Measurements from ENCODE around the gene SEMA4A. TPM values are rescaled to one million over a fixed set of nuclear protein-coding genes. Genes with fewer than 3 reads are reported as not detected.

SEMA4A gene
- total and polyA plus RNA-seq, 7 donors = 0.77 to 3.4 (median 1.8) TPM

DNA sequence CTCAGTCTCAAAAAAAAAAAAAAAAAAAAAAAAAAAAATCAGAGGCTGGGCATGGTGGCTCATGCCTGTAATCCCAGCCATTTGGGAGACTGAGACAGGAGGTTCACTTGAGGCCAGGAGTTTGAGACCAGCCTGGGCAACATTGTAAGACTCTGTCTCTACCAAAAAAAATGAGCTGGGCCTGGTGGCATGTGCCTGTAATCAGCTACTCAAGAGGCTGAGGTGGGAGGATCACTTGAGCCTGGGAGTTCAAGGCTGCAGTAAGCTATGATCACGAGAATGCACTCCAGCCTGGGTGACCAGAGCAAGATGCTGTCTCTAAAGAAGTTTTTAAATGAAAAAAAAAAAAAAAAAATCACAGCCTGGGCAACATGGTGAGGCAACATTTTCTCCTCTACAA is 10.3 kb downstream of the SEMA4A start:
- no peak for DNase-seq
- TF ChIP-seq, protein P1, sequence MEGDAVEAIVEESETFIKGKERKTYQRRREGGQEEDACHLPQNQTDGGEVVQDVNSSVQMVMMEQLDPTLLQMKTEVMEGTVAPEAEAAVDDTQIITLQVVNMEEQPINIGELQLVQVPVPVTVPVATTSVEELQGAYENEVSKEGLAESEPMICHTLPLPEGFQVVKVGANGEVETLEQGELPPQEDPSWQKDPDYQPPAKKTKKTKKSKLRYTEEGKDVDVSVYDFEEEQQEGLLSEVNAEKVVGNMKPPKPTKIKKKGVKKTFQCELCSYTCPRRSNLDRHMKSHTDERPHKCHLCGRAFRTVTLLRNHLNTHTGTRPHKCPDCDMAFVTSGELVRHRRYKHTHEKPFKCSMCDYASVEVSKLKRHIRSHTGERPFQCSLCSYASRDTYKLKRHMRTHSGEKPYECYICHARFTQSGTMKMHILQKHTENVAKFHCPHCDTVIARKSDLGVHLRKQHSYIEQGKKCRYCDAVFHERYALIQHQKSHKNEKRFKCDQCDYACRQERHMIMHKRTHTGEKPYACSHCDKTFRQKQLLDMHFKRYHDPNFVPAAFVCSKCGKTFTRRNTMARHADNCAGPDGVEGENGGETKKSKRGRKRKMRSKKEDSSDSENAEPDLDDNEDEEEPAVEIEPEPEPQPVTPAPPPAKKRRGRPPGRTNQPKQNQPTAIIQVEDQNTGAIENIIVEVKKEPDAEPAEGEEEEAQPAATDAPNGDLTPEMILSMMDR (IDR thresholded peaks at IDR 0.05) = no peak
- WGBS, 3 donors = 93 to 96% (median 93%) methylated on average over 1 of the region's 1 CpG
- Histone ChIP-seq H3K27me3 (ENCODE audit: insufficient read depth in 3 of 3, low read length in 2 of 3) (no peaks in the 10 kb centered on the region), H3K9me3 (no peaks in the 10 kb centered on the region), H3K4me1 (peaks cover 14% of the 10 kb centered on the region), H3K4me3 (no peak overlapping the region), H3K27ac (no peak overlapping the region), H3K36me3 (ENCODE audit: insufficient read depth in 1 of 2, low read depth in 1 of 2) (no peaks in the 10 kb centered on the region)
- ATAC-seq = no peak
- intact Hi-C loops (cut with DNase I) = loop anchor here in 1 of 2 donors (5.0 kb wide), 1 partner anchor 49 kb away; the partner anchor contains the start of gene PMF1

DNA sequence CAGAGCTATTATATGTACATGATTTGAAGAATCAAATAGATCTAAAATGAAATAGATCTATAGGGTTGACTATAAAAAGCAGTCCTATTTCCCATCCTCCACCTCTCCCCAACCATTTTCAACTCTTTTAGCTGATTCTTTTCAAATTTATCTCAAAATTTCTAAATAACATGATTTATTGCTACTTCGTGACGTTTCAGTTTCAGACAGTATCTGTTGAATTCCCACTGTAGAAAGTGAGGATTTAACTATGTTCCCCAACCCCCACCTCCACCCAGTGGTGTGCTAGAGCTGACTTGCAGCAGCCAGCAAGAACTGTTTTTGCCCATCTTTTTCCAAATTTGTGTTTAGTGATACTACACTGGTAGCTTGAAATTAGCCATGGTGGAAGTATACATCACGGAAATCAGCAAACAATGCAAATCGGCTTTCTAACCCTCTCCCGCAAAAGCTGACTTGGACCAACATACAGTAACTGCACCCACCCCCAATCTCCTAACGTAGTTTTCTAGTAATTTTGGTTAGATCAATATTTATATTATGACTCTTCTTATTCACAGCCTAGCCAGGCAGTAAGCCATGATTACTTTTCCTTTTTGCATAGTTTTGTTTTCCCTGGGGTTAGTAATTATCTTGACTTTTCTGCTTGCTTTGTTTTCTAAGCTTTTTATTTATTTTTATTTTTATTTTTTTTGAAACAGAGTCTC is 10.9 kb downstream of the SEMA4A start:
- no peak for DNase-seq
- H3K4me1 ChIP-seq = peaks cover 14% of the 10 kb centered on the region
- TF ChIP-seq, protein P1 (IDR thresholded peaks at IDR 0.05) = no peak
- H3K27me3 ChIP-seq (ENCODE audit: insufficient read depth in 3 of 3, low read length in 2 of 3) = no peaks in the 10 kb centered on the region
- ATAC-seq = no peak
- WGBS, 3 donors = 90 to 92% (median 91%) methylated on average over 6 of the region's 6 CpGs
- H3K9me3 ChIP-seq = no peaks in the 10 kb centered on the region
- H3K4me3 ChIP-seq = no peak overlapping the region
- no peak overlapping the region for H3K27ac ChIP-seq
- no peaks in the 10 kb centered on the region for H3K36me3 ChIP-seq (ENCODE audit: insufficient read depth in 1 of 2, low read depth in 1 of 2)
- intact Hi-C loops (cut with DNase I) = loop anchor here in 1 of 2 donors (5.0 kb wide), 1 partner anchor 48 kb away; the partner anchor contains the start of gene PMF1

DNA sequence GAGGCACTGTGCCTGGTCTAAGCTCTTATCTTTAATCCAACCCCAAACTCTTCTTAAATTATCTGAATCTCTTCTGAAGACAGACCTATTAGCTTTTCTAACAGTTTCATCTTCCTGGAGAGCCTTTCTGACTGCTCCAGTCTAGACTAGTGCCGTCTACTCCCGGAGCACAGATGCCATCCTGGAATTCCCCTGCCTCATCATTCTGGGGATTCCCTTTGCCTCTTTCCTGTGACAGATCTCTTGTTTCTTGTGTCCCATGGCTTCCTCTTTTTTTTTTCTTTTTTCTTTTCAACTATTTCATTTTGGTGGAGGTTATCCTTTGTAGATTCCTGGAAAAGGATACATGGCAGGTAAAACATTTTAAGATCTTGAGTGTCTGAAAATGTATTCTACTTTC is 11.7 kb downstream of the SEMA4A start:
- 42 to 81% (median 61%) methylated on average over 2 of the region's 2 CpGs for WGBS, 3 donors
- Histone ChIP-seq H3K4me1 (peaks cover 14% of the 10 kb centered on the region), H3K9me3 (no peaks in the 10 kb centered on the region), H3K36me3 (ENCODE audit: insufficient read depth in 1 of 2, low read depth in 1 of 2) (no peaks in the 10 kb centered on the region), H3K4me3 (no peak overlapping the region), H3K27ac (no peak overlapping the region), H3K27me3 (ENCODE audit: insufficient read depth in 3 of 3, low read length in 2 of 3) (no peaks in the 10 kb centered on the region)
- intact Hi-C loops (cut with DNase I) = no loop called here
- DNase-seq = no peak
- no peak for ATAC-seq
- TF ChIP-seq, protein P1 (IDR thresholded peaks at IDR 0.05) = no peak

DNA sequence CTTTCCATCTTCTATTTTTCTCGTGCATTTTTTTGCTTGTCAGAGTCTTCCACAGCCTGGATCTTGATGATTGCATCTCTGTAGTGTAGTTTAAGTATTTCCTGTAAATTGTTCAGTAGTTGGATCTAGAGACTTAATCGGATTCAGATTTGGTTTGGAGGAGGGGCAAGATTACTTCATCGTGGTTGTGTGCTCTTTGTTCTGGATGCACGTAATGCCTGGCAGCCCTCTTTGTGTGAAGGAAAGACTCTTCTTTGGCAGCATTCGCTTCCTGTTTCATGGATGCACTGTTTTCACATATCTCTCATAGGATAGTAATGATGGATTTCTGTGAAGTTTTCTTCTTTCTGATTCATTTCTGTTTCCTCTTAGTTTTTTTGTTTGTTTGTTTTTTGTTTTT is 14.2 kb downstream of the SEMA4A start:
- H3K36me3 ChIP-seq (ENCODE audit: insufficient read depth in 1 of 2, low read depth in 1 of 2) = no peaks in the 10 kb centered on the region
- DNase-seq (no peak), ATAC-seq (no peak)
- no peaks in the 10 kb centered on the region for H3K27me3 ChIP-seq (ENCODE audit: insufficient read depth in 3 of 3, low read length in 2 of 3)
- TF ChIP-seq, protein P1 (IDR thresholded peaks at IDR 0.05) = no peak
- no peaks in the 10 kb centered on the region for H3K4me1 ChIP-seq
- intact Hi-C loops (cut with DNase I) = no loop called here
- no peak overlapping the region for H3K4me3 ChIP-seq
- no peak overlapping the region for H3K27ac ChIP-seq
- no peaks in the 10 kb centered on the region for H3K9me3 ChIP-seq
- WGBS, 3 donors = 65 to 73% (median 68%) methylated on average over 5 of the region's 5 CpGs
